Kidney (tissue), 14 donors: ENCODE results near the gene CHRM4. TPM values are rescaled to one million over a fixed set of nuclear protein-coding genes. Genes with fewer than 3 reads are reported as not detected.

Experiments used
- DNase-seq, 5 donors: peaks; one replicate each; pipeline ENCODE4 v3.0.0-alpha.2; 2013 to 2020
- FAIRE-seq: peaks from 2 replicates; lab custom pipeline; 2012; peaks lifted over from hg19 to GRCh38; lab: Jason Lieb, UNC
- H3K27ac ChIP-seq, 2 donors: one replicate each; pipeline ENCODE4 v1.7.0; 2013; ENCODE audit warnings: low read depth in 2 of 2, low read length in 2 of 2, inconsistent platforms in 1 of 2
- H3K27me3 ChIP-seq: one replicate; pipeline ENCODE4 v1.7.1; 2013; ENCODE audit warnings: low read length, inconsistent platforms; ENCODE audit not compliant: control insufficient read depth, insufficient read depth
- H3K36me3 ChIP-seq, 3 donors: one replicate each; pipeline versions ENCODE4 v1.7.0 to v1.7.1; 2013; ENCODE audit warnings: low read length in 3 of 3, control low read depth in 1 of 3, inconsistent platforms in 1 of 3; ENCODE audit not compliant: insufficient read depth in 3 of 3, control insufficient read depth in 2 of 3
- H3K4me1 ChIP-seq, 3 donors: one replicate each; pipeline versions ENCODE4 v1.7.0 to v1.7.1; 2013; ENCODE audit warnings: low read length in 3 of 3, inconsistent platforms in 1 of 3, low read depth in 1 of 3; ENCODE audit not compliant: control insufficient read depth in 2 of 3, insufficient read depth in 2 of 3
- H3K4me3 ChIP-seq, 3 donors: one replicate each; pipeline versions ENCODE4 v1.7.0 to v1.8.1; 2013; ENCODE audit warnings: low read length in 3 of 3, control low read depth in 1 of 3, inconsistent platforms in 1 of 3
- H3K9ac ChIP-seq, 3 donors: one replicate each; pipeline versions ENCODE4 v1.7.0 to v1.7.1; 2013; ENCODE audit warnings: low read length in 3 of 3, control low read depth in 1 of 3, inconsistent platforms in 1 of 3
- H3K9me3 ChIP-seq, 3 donors: one replicate each; pipeline versions ENCODE4 v1.7.0 to v1.7.1; 2013; ENCODE audit warnings: low read length in 3 of 3, control low read depth in 1 of 3, inconsistent platforms in 1 of 3; ENCODE audit not compliant: control insufficient read depth in 2 of 3, insufficient read depth in 1 of 3
- intact Hi-C: fragments of 100-400 bp; cut with DNase I; formaldehyde crosslinking; loops from one replicate; pipeline ENCODE4 v1.11.1; 2022
- polyA plus RNA-seq: library from polyadenylated mRNA; stranded (reverse); fragments of 350-450 nt; fragmentation: Illumina TruSeq; extraction: RNeasy Lipid Tissue Mini Kit (QIAGEN cat#74804); gene quantifications from one replicate; pipeline ENCODE4 v1.2.3, GENCODE V29; 2014; ENCODE audit warnings: low read depth, low replicate concordance; ENCODE audit not compliant: insufficient read depth
- total RNA-seq: library from RNA; stranded (reverse); fragmentation: NEBNext Ultra II Directional; extraction: Animal tissue kit (Norgen Biotek cat#: 25700); gene quantifications from one replicate; pipeline ENCODE4 v1.2.1, GENCODE V29; 2021
- TF ChIP-seq, protein P1 (sequence below): IDR thresholded peaks from 3 replicates; pipeline ENCODE4 v1.5.1; 2012; ENCODE audit warnings: mild to moderate bottlenecking, moderate library complexity, borderline replicate concordance; ENCODE audit not compliant: insufficient read depth; ENCODE audit errors: extremely low read depth
- donor health status: control.
- donor health status: control.
- donor health status: control.
- donor health status: control.
- donor health status: control.
- donor health status: DM: yes; HTN: yes; CAD: no.
- donor health status: Normal renal cell carcinoma (clear cell type).

The CHRM4 gene
- total and polyA plus RNA-seq, 2 donors from 2014 or later: 0.16 TPM; not detected in 1

DNA sequence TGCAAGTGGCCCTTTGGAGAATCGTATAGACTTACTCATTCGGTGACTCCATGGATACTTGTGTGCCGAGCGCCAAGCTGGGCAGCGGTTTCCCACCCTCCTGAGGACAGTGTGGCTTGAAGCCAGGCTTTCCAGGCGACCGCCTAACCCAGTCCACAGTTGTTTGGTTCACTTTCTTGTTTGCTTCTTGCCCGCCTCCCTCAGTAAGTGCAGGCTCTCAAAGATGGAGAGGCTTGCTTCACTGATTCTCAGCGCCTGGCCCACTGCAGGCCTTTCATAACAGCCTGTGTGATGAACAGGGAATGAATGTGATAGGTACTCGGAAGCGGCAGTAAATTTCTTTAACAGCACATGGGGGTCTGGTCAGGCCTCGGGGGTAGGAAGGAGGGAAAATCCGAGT is 21.3 kb downstream of the CHRM4 start:
- intact Hi-C loops: no loop called here
- DNase-seq (no peak), FAIRE-seq (no peak)
- TF ChIP-seq, protein P1, sequence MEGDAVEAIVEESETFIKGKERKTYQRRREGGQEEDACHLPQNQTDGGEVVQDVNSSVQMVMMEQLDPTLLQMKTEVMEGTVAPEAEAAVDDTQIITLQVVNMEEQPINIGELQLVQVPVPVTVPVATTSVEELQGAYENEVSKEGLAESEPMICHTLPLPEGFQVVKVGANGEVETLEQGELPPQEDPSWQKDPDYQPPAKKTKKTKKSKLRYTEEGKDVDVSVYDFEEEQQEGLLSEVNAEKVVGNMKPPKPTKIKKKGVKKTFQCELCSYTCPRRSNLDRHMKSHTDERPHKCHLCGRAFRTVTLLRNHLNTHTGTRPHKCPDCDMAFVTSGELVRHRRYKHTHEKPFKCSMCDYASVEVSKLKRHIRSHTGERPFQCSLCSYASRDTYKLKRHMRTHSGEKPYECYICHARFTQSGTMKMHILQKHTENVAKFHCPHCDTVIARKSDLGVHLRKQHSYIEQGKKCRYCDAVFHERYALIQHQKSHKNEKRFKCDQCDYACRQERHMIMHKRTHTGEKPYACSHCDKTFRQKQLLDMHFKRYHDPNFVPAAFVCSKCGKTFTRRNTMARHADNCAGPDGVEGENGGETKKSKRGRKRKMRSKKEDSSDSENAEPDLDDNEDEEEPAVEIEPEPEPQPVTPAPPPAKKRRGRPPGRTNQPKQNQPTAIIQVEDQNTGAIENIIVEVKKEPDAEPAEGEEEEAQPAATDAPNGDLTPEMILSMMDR: no peak
- Histone ChIP-seq H3K27ac (no peak overlapping the region), H3K9me3 (no peaks in the 10 kb centered on the region), H3K36me3 (peaks cover 0 to 13% (median 10%) of the 10 kb centered on the region in 3 donors), H3K9ac (no peak overlapping the region), H3K4me1 (no peaks in the 10 kb centered on the region), H3K4me3 (no peak overlapping the region), H3K27me3 (no peaks in the 10 kb centered on the region)

- Histone ChIP-seq H3K27me3 (no peaks in the 10 kb centered on the region), H3K36me3 (peaks cover 0 to 9% (median 7%) of the 10 kb centered on the region in 3 donors), H3K9ac (no peak overlapping the region), H3K4me1 (peaks cover 0 to 5% (median 0%) of the 10 kb centered on the region in 3 donors), H3K4me3 (no peak overlapping the region), H3K9me3 (no peaks in the 10 kb centered on the region), H3K27ac (no peak overlapping the region)
- peak; percentile 84 to 92 (median 91) for DNase-seq
- intact Hi-C loops: no loop called here
- FAIRE-seq: no peak
- TF ChIP-seq, protein P1: peak; percentile 64
These were observed 22.0 kb downstream of the CHRM4 start for GRCh38 chr11:46369458-46370152.

DNA sequence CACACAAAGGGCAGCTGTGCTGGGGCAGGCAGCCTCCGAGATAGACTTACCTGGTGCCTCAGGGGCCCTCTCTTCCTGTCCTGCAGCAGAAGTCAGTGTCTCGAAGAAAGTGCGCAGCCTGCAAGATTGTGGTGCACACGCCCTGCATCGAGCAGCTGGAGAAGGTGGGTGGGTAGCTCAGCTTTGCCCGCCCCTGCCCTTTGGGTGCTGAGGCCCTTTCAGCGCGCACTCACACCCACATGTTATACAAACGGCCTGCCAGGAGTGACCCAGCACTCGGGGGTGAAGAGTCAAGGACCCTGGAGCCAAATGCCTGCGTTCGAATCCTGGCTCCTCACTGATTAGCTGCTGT is 23.7 kb downstream of the CHRM4 start:
- Histone ChIP-seq H3K27ac (no peak overlapping the region), H3K9ac (no peak overlapping the region), H3K4me1 (peaks cover 0 to 17% (median 5%) of the 10 kb centered on the region in 3 donors), H3K36me3 (peaks cover 0 to 7% (median 4%) of the 10 kb centered on the region in 3 donors), H3K4me3 (no peak overlapping the region), H3K9me3 (no peaks in the 10 kb centered on the region), H3K27me3 (no peaks in the 10 kb centered on the region)
- intact Hi-C loops: no loop called here
- TF ChIP-seq, protein P1: no peak
- FAIRE-seq (no peak), DNase-seq (no peak)
